HG03175 (cell line): ENCODE data around the gene KLC4.

Experiments used
- ATAC-seq: cut with Tn5 transposase; IDR thresholded peaks from one replicate; pipeline ENCODE4 v1.9.1; 2021; ENCODE audit warnings: mild to moderate bottlenecking, moderate library complexity; ENCODE audit not compliant: unreplicated experiment

The KLC4 gene

DNA sequence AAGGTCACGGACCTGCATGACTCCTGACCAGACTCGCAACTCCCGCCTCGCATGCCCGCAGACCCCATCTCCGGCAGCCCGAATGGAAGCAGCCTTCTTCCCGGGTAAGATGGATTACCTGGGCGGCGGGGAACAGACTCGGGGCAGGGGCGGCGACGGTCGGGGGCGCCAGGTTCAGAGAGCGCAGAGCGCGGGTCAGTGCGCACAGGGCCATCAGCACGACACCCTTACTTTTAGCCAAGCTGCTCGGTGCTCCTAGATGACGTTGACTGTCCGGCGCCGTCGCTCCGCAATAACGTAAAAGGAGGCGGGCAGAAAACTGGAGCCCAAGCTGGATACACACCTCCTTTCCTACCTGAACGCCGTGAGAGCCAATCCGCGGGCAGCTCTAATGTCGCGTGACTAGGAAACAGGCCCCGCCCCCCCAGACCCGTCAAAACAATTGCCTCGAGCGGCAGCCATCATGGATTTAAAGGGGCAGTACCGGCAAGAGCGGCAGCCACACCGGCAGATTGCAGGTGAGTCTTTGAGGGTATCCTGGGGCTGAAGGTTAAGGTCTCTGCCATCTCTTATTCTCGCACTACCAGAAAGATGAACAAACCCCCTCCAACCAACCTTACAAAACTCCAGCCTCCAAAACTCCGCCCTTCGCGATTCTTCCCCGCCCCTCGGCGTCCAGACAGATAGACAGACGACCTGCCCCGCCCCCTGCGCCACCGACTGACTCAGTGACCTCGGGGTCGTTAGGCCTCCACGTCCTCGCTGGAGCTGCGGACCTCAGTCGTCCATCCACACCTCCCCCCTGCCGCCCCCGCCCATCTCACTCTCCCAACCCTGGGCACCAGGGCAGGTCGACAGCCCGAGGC lies at the start of gene KLC4, which contains the start of gene MRPL2:
Gene KLC4, plus strand, starts transcription at position 464 of the 866 bp plus-strand sequence. CDS start 1,705 bp downstream, outside the sequence.
Gene MRPL2, minus strand, starts transcription at position 267 of the 866 bp plus-strand sequence. Its CDS starts 53 bp downstream, at position 214.
- peak; percentile 90 for ATAC-seq

DNA sequence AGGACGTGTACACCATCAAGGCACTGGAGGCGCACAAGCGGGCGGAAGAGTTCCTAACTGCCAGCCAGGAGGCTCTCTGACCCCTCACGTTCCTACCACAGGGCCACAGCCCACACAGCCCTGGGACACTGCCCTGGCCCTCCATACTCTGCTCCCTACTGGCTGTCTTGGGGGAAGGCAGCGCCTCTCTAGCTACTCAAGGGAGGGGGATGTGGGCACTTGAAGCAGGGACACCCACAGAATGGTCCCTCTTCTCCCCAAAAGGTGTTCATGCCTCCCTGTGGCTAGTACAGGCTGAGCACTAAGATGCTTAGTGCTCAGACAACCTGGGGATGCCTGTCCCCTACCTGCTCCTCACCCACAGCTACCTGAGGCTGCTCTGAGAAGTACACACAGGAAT lies 48.2 kb upstream of the KLC4 start:
- ATAC-seq = no peak

DNA sequence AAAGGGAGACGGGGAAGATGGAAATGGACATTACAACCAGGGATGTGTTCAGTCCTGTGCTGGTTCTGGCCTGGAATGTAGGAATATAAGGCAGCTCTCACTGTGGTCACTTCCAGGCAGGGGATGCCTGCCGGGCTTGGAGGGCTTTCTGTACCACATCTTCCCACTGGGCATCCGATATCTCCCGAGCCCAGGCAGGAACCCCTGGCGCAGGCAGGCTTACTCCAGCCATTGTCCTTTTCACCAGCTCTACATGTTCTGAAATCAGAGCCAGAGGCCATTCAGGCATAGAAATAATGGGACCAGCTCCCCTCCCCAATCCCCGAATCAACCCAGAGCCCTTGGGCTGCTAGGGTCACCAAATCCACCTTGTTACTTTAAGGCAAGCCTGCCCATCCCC lies 47.1 kb upstream of the KLC4 start:
- no peak for ATAC-seq

DNA sequence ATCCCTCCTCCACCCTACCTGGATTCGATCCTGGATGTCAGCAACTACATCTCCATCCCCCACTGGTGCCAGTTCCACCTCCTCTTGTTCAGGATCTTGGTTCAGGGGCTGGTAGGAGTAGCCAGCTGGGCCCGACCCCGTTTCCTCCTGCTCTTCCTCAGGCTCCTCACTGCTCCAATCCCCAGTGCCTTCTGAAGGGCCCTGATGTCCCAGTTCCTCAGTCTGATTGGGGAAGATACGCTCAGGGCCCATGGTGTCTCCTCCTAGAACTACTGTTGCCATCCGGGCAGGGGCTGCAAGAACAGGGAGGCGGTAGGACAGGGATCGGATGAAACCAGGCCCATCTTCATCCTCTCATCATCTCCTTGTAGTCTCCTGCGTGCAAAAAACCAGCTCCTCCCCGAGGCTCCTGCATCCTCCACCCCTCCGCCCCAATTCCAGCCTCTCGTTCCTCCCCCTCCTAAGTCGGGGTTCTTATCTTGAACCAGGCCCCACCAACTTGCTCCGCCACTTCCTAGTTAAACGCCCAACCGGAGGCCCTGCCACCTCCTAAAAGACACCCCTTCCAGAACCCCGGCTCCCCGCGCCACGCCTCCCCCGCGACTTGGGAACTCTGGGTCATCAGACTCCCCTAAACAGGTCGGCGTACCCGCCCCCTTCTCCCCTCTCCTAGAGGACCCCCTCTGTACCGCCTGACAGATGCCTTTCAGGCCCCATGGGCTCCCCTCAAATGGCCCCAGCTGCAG lies 46.2 kb upstream of the KLC4 start:
- peak; percentile 4 for ATAC-seq

DNA sequence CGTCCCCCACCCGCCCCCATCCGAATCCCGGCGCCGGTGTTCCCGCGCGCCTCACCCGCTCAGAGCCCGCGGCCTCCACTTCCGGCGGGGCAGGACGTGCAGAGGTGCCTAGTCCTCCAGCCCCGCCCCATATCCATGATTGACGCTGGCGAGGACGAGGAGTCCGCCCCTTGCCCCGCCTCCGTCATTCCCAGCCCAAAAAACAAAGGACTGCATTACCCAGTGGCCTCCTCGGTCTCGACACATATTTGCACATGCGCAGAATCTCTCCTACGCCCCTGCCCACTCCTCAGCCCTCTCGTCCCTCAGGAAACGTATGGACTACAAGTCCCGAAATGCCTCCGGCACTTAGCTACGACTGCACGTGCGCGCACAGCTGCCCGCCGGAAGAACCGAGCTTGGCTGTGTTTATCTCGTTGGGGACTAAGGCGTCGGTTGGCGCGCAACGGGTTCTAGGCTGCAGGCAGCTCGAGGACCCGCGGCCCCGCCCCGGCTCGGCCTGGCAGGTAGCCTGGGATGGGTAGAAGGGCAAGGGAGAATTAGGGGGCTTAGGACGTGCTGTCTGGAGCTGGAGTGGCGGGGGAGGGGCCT lies 45.5 kb upstream of the KLC4 start, which contains the start of the genes KLHDC3 and MEA1:
Gene KLHDC3, plus strand, starts transcription at position 407 of the 591 bp plus-strand sequence. CDS start 2,944 bp downstream, outside the sequence.
Gene MEA1, minus strand, starts transcription at position 104 of the 591 bp plus-strand sequence. CDS start 133 bp downstream, outside the sequence.
- ATAC-seq = peak; percentile 95

DNA sequence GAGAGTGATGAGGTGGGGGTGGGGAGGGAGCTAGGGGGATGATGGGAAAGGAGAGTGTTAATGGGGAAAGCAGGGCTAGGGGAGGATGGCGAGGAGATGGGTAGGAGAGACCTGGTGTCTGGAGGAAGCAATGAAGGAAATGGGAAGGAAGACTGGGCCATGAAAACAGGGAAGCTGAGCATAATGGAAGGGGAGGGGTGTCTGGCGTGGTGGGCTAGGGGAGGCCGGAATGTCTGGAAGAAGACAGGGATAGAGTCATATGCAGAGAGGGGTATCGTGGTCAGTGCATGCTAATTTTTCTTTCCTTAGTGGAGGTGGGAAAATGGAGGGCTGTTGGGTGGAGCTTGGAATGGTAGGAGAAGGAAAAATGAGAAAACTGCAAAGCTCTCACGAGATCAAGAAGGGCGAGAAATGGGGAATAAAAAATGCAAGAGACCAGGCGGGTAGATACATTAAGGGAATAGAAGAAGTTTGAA lies 45.0 kb upstream of the KLC4 start:
- ATAC-seq = no peak

DNA sequence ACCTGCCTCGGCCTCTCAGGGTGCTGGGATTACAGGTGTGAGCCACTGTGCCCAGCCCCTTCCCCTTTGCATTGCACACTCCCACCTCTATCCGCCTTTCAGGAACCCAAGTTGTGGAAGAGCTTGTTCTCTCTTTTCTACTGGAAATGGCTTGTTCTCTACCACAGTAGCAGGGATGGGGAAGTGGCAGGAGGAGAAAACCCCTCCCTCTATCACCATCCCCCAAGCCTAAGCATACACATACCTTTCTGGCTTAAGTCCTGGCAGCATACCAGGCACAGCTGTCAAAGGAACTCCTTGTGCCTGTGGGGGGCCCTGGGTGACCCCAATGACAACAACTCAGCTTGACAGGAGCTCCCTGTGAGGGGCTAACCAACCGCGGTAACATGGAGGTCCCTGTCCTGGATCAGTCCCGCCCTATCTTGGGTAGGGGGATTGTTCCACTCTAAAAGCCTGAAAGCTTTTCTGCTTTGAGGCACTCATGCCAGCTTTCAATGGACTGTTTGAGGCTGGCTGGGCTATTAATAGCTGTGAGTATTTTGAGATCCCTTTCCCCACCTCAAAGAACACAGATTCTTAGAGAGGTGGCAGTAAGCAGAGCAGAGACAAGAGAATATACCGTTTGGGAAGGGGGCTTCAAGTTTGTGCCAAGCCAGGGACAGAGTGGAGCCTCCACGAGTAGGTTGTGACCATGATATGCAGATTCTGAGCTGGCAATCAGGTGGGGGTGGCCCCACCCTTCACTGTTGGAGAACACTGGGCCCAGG lies 43.1 kb upstream of the KLC4 start:
- no peak for ATAC-seq

DNA sequence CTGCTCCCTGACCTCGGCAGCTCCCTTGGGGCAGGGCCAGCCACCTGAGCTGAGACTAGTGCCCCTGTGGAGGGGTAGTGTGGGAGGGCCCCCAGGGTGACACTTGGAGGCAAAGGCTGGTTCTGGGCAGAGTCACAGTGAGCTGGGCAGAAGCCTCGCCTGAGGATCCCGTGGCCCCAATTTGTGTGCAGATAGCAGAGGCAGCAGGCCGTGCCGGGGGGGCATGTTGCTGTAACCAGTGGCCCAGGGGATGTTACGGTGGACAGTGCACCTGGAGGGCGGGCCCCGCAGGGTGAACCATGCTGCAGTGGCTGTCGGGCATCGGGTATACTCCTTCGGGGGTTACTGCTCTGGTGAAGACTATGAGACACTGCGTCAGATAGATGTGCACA lies 42.5 kb upstream of the KLC4 start:
- no peak for ATAC-seq

DNA sequence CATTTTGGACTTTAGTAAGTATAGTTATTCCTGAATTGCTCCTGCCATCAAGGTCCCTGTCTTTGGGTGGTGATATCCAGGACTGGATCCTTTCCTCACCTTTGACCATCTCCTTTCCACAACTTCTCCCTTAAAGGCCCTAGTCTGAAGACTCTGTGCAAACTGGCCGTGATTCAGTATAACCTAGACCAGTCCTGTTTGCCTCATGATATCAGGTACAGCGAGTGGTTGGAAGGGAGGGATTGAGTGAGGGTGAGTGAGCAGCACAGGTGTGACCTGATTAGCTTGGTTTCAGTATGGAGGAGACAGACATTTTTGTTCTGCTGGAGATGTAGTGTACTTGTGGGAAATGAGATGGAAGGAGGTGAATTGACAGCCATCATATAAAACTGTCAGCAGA lies 40.3 kb upstream of the KLC4 start:
- ATAC-seq = no peak

DNA sequence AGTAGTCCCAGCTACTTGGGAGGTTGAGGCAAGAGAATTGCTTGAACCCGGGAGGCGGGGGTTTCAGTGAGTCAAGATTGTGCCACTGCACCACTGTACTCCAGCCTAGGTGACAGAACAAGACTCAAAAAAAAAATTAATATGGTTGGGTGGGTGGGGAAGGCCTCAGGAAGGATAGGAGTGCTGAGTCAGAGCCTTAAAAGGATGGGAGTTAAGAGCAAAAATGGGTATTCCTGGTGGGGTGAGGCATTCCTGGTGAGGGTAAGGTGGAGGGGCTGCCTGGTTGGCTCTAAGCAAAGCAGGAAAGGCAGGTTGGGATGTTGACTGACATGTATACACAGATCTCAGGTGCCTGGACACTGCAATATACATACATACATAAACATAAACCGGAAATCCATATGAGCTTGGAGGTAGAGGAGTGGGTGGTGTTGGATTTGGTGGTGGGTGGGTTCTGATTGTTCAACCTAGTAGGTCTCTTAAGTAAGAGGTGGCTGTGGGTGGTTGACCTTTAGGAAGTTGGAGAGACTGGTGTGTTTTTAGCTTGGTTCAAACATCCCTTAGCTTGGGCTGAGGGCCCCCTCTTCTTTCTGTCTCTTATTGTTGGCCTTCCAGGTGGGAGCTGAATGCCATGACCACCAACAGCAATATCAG lies 39.3 kb upstream of the KLC4 start:
- no peak for ATAC-seq

DNA sequence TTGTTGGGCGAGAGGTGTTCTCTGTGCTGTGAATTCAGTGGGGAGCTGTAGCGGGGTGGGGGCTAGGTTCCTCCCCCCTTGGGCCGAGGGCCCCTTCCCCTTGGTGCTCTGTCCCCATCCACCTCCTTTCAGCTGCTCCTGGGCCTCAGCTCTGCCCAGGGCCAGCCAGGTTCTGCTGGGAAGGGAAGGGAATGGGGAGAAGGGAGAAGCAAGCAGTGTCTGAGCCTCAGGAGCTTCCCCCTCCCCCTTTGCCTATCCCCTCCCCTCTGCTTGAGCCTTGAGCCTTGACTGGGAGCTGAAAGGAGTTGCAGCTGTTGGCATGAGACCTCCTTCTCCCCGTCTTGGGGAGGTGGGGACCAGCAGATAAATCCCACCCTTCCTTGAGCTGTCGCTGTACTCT lies 38.6 kb upstream of the KLC4 start:
- no peak for ATAC-seq

DNA sequence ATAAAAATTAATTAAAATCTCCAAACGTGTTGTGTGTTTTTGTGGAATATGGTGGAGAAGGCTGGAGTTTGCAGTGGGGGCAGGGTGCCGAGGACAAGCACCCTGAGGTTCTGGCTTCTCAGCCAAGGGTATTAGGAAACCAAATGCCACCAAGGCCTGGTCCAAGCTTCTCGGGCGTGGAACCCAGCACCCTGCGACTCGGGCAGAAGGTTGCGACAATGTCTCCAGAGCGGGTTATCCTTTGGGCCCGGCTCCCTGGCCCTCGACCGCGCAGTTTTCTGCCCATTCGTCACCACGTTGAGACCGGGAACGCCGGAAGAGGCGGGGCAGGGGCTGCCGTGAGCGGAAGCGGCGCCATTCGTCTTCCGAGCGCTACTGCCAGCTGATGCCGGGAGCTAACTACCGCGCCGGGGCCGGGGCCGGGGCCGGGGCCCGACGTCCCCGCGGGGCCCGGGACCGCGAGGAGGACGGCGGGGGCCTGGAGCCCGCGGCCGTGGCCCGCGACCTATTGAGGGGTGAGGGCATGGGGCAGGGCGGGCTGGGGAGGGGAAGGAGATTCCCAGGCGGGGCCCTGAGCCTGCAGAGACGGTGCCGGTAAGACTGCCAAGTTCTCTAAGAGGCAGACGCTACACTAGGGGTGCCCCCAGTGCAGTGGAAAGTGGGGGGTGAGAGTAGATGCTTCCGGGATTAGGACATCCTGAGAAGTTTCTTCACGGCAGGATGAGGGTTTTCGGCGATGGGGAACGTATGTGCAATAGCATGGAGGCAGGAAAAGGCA lies 38.0 kb upstream of the KLC4 start, which contains the start of gene RRP36:
Gene RRP36, plus strand, starts transcription at position 354 of the 778 bp plus-strand sequence. Its CDS starts 32 bp downstream, at position 386.
- peak; percentile 69 for ATAC-seq

DNA sequence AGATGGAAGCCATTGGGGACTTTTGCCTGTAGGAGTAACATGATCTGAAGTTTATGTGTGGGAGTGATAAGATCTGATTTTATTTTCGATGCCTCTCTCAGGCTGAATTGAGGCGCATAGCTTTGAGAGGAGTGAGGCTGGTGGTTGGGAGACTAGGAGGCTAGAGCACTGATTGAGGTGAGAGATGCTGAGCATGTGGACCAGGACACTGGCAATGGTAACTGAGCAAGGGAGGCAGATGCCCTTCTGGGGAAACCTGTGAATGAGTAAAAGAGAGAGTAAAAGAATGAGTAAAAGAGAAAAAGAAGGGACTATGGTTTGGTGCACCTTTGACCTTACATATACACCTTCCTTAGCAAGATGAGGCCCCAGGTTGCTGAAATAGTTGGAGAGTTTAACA lies 35.0 kb upstream of the KLC4 start:
- ATAC-seq = no peak

DNA sequence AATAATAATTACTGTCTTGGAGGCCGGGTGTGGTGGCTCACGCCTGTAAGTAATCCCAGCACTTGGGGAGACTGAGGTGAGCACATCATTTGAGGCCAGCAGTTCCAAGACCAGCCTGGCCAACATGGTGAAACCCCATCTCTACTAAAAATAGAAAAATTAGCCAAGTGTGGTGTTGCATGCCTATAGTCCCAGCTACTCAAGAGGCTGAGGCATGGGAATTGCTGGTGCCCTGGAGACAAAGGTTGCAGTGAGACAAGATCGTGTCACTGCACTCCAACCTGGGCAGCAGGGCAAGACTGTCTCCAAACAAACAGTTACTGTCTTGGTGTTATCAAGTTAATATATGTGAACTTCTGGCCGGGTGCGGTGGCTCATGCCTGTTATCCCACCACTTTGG lies 33.1 kb upstream of the KLC4 start:
- ATAC-seq = no peak

DNA sequence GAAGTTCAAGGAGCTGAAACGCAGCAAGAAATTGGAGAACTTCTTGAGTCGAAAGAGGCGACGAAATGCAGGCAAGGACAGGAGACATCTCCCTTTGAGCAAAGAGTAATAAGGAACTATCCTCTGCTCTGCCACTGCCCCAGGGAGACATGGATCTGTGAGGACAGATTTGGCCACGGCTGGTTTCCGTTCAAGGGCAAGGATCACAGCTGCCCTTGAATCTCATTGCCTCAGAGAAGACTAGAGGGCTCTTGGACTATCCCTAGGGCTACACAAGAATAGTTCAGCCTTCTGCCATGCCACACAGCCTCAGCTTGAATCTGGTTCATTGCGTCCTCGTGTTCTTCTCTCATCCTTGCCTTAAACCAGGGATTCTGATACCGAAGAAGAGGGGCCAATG lies 30.3 kb upstream of the KLC4 start:
- no peak for ATAC-seq

DNA sequence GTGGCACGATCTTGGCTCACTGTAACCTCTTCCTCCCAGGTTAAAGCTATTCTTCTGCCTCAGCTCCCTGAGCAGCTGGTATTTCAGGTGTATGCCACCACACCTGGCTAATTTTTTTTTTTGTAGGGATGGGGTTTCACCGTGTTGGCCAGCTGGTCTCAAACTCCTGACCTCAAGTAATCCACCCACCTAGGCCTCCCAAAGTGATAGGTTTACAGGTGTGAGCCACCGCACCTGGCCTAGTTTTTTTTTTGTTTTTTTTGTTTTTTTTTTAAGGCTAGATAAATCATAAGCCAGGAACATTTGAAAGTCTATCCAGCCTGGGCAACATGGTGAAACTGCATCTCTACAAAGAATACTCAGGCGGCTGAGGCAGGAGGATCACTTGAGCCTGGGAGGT lies 27.1 kb upstream of the KLC4 start:
- ATAC-seq = no peak

DNA sequence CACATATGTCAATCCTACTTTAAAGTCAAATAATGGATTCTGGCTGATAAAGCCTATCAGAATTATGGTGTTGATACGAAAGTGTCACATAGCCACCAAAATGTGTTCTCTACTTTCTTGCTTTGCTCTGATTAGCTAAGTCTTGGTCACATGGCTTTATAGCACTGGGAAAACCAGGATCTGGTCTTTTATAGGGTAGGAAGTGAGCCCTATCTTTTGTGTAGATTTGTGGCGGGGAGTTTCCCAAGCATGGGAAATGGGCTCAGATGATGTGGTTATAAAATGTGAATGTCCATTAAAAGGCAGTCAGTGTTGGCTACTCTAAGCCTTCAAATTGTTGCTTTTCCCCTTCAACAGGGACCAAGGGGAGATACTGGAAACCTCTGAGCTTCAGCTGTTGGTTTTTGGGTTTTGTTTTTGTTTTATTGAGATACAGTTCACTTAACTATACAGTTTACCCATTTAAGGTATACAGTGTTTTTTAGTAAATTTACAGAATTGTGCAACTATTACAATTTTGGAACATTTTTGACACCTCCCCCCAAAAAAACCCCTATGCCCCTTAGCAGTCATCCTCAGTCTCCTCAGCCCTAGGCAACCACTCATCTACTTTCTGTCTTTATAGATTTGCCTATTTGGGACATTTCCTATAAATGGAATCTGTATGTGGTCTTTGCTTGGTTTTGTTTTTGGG lies 25.8 kb upstream of the KLC4 start:
- ATAC-seq = no peak

DNA sequence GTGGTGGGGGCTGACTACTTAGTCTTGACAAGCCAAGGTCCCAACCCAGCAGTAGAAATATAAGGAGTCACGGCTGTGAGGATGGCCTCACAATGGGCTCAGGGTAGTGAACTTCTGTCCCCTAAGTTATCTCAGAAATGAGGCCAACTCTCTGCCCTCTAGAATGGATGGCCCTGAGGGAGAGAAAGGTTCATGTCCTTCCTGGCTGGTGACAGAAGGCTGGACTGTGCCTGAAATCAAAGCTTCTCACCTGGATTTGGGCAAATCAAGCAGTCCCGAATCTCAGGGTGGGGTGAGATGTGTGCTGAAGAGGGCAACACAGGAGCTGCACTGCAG lies 25.3 kb upstream of the KLC4 start:
- no peak for ATAC-seq
